ENCODE results near the gene TMEM109. TPM values are rescaled to one million over a fixed set of nuclear protein-coding genes. Genes with fewer than 3 reads are reported as not detected.

TMEM109 gene
- total and polyA plus RNA-seq, 2 experiments from 2014 or later = 17.4 to 17.7 TPM

DNA sequence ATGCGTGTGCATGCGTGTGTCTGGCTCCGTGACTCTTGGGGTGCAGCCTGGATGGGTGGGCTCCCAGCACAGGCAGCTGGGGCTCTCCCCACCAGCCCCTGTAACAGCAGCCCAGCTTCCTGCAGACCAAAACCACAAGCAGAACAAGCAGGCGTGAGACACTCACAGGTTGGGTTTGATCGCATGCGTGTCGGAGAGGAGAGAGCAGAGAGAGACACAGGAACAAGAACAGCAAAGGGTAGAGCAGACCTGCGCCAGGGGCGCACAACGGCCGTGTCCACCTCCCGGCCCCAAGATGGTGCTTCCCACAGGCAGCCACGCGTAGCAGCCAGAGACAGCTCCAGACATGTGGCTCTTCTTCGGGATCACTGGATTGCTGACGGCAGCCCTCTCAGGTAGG, 57.6 kb downstream of the TMEM109 start, which contains the start of gene CD6:
CD6 (plus strand) TSS at position 161 of the 400 bp plus-strand sequence; CDS start at position 347, 186 bp downstream.
- Mint-ChIP-seq H3K9me3 (peaks cover 23% of the 10 kb centered on the region), H3K4me3 (no peak within 1 kb of the TSS), H3K4me1 (no peaks in the 10 kb centered on the region), H3K27ac (no peak within 1 kb of the TSS), H3K36me3 (ENCODE audit: low read depth) (peaks cover 4% of the 10 kb centered on the region; the same call in 1 of the 3 replicates), H3K27me3 (ENCODE audit: insufficient read depth, low read depth, poor library complexity) (no peaks in the 10 kb centered on the region)
- no peaks in the 10 kb centered on the region for H3K79me2 ChIP-seq (replicated peaks; ENCODE audit: insufficient read depth)
- H3K9me2 ChIP-seq (ENCODE audit: insufficient read depth) = peaks cover 5% of the 10 kb centered on the region; the same call in 1 of the 2 replicates
- no peak for ATAC-seq
- H3F3A ChIP-seq (replicated peaks; ENCODE audit: low read depth) = no peaks in the 10 kb centered on the region
- H3K4me1 ChIP-seq (ENCODE audit: insufficient read depth) = no peaks in the 10 kb centered on the region
- DNase-seq (ENCODE audit: low spot score) = no peak
- H3K27ac ChIP-seq (ENCODE audit: low read depth) = no peak within 1 kb of the TSS
- no peaks in the 10 kb centered on the region for H3K36me3 ChIP-seq (ENCODE audit: insufficient read depth)
- no peaks in the 10 kb centered on the region for H4K20me1 ChIP-seq (replicated peaks; ENCODE audit: insufficient read depth)
- no peak within 1 kb of the TSS for H3K4me2 ChIP-seq
- H3K4me3 ChIP-seq = no peak within 1 kb of the TSS
- peak within 1 kb of the TSS; percentile 59 for H2AFZ ChIP-seq
- H3K27me3 ChIP-seq (ENCODE audit: insufficient read depth) = no peaks in the 10 kb centered on the region
- TF ChIP-seq, protein P1, sequence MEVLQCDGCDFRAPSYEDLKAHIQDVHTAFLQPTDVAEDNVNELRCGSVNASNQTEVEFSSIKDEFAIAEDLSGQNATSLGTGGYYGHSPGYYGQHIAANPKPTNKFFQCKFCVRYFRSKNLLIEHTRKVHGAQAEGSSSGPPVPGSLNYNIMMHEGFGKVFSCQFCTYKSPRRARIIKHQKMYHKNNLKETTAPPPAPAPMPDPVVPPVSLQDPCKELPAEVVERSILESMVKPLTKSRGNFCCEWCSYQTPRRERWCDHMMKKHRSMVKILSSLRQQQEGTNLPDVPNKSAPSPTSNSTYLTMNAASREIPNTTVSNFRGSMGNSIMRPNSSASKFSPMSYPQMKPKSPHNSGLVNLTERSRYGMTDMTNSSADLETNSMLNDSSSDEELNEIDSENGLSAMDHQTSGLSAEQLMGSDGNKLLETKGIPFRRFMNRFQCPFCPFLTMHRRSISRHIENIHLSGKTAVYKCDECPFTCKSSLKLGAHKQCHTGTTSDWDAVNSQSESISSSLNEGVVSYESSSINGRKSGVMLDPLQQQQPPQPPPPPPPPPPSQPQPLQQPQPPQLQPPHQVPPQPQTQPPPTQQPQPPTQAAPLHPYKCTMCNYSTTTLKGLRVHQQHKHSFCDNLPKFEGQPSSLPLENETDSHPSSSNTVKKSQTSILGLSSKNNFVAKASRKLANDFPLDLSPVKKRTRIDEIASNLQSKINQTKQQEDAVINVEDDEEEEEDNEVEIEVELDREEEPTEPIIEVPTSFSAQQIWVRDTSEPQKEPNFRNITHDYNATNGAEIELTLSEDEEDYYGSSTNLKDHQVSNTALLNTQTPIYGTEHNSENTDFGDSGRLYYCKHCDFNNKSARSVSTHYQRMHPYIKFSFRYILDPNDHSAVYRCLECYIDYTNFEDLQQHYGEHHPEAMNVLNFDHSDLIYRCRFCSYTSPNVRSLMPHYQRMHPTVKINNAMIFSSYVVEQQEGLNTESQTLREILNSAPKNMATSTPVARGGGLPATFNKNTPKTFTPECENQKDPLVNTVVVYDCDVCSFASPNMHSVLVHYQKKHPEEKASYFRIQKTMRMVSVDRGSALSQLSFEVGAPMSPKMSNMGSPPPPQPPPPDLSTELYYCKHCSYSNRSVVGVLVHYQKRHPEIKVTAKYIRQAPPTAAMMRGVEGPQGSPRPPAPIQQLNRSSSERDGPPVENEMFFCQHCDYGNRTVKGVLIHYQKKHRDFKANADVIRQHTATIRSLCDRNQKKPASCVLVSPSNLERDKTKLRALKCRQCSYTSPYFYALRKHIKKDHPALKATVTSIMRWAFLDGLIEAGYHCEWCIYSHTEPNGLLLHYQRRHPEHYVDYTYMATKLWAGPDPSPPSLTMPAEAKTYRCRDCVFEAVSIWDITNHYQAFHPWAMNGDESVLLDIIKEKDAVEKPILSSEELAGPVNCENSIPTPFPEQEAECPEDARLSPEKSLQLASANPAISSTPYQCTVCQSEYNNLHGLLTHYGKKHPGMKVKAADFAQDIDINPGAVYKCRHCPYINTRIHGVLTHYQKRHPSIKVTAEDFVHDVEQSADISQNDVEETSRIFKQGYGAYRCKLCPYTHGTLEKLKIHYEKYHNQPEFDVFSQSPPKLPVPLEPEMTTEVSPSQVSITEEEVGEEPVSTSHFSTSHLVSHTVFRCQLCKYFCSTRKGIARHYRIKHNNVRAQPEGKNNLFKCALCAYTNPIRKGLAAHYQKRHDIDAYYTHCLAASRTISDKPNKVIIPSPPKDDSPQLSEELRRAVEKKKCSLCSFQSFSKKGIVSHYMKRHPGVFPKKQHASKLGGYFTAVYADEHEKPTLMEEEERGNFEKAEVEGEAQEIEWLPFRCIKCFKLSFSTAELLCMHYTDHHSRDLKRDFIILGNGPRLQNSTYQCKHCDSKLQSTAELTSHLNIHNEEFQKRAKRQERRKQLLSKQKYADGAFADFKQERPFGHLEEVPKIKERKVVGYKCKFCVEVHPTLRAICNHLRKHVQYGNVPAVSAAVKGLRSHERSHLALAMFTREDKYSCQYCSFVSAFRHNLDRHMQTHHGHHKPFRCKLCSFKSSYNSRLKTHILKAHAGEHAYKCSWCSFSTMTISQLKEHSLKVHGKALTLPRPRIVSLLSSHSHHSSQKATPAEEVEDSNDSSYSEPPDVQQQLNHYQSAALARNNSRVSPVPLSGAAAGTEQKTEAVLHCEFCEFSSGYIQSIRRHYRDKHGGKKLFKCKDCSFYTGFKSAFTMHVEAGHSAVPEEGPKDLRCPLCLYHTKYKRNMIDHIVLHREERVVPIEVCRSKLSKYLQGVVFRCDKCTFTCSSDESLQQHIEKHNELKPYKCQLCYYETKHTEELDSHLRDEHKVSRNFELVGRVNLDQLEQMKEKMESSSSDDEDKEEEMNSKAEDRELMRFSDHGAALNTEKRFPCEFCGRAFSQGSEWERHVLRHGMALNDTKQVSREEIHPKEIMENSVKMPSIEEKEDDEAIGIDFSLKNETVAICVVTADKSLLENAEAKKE (CRISPR knock-in tag; IDR thresholded peaks at IDR 0.05) = no peak
- no peak for TF ChIP-seq ZNF114 (CRISPR knock-in tag; IDR thresholded peaks at IDR 0.05)
- TF ChIP-seq, protein P2, sequence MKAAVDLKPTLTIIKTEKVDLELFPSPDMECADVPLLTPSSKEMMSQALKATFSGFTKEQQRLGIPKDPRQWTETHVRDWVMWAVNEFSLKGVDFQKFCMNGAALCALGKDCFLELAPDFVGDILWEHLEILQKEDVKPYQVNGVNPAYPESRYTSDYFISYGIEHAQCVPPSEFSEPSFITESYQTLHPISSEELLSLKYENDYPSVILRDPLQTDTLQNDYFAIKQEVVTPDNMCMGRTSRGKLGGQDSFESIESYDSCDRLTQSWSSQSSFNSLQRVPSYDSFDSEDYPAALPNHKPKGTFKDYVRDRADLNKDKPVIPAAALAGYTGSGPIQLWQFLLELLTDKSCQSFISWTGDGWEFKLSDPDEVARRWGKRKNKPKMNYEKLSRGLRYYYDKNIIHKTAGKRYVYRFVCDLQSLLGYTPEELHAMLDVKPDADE (IDR thresholded peaks at IDR 0.05) = no peak
- TF ChIP-seq EZH2 (IDR thresholded peaks at IDR 0.05; ENCODE audit: low read depth, unreplicated experiment) = no peak
- TF ChIP-seq POLR2AphosphoS5 (IDR thresholded peaks at IDR 0.05; ENCODE audit: low read depth) = no peak
- TF ChIP-seq, protein P3, sequence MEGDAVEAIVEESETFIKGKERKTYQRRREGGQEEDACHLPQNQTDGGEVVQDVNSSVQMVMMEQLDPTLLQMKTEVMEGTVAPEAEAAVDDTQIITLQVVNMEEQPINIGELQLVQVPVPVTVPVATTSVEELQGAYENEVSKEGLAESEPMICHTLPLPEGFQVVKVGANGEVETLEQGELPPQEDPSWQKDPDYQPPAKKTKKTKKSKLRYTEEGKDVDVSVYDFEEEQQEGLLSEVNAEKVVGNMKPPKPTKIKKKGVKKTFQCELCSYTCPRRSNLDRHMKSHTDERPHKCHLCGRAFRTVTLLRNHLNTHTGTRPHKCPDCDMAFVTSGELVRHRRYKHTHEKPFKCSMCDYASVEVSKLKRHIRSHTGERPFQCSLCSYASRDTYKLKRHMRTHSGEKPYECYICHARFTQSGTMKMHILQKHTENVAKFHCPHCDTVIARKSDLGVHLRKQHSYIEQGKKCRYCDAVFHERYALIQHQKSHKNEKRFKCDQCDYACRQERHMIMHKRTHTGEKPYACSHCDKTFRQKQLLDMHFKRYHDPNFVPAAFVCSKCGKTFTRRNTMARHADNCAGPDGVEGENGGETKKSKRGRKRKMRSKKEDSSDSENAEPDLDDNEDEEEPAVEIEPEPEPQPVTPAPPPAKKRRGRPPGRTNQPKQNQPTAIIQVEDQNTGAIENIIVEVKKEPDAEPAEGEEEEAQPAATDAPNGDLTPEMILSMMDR (conservative IDR thresholded peaks at IDR 0.05; ENCODE audit: low read depth in 2 of 2) = no peak
- no peak for TF ChIP-seq STAT1 (IDR thresholded peaks at IDR 0.05; ENCODE audit: unreplicated experiment)
- TF ChIP-seq, protein P4, sequence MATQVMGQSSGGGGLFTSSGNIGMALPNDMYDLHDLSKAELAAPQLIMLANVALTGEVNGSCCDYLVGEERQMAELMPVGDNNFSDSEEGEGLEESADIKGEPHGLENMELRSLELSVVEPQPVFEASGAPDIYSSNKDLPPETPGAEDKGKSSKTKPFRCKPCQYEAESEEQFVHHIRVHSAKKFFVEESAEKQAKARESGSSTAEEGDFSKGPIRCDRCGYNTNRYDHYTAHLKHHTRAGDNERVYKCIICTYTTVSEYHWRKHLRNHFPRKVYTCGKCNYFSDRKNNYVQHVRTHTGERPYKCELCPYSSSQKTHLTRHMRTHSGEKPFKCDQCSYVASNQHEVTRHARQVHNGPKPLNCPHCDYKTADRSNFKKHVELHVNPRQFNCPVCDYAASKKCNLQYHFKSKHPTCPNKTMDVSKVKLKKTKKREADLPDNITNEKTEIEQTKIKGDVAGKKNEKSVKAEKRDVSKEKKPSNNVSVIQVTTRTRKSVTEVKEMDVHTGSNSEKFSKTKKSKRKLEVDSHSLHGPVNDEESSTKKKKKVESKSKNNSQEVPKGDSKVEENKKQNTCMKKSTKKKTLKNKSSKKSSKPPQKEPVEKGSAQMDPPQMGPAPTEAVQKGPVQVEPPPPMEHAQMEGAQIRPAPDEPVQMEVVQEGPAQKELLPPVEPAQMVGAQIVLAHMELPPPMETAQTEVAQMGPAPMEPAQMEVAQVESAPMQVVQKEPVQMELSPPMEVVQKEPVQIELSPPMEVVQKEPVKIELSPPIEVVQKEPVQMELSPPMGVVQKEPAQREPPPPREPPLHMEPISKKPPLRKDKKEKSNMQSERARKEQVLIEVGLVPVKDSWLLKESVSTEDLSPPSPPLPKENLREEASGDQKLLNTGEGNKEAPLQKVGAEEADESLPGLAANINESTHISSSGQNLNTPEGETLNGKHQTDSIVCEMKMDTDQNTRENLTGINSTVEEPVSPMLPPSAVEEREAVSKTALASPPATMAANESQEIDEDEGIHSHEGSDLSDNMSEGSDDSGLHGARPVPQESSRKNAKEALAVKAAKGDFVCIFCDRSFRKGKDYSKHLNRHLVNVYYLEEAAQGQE (IDR thresholded peaks at IDR 0.05; ENCODE audit: unreplicated experiment) = no peak
- TF ChIP-seq ZNF331 (CRISPR knock-in tag; IDR thresholded peaks at IDR 0.05; ENCODE audit: low read depth) = no peak
- TF ChIP-seq JUNB (IDR thresholded peaks at IDR 0.05; ENCODE audit: unreplicated experiment) = no peak
- no peak for TF ChIP-seq NANOG (IDR thresholded peaks at IDR 0.05; ENCODE audit: borderline replicate concordance)
- TF ChIP-seq EZH2phosphoT487 (IDR thresholded peaks at IDR 0.05; ENCODE audit: unreplicated experiment) = no peak
- no peak for TF ChIP-seq CREB1 (CRISPR knock-in tag; IDR thresholded peaks at IDR 0.05; ENCODE audit: low read depth)

Measured in GM23338 (cell line).